GM19395 (cell line): ENCODE measurements around the gene SERF2.

ENCODE experiments used
- ATAC-seq: cut with Tn5 transposase; IDR thresholded peaks from one replicate; pipeline ENCODE4 v1.9.1; 2021; ENCODE audit warnings: mild to moderate bottlenecking, moderate library complexity; ENCODE audit not compliant: unreplicated experiment

The SERF2 gene

GRCh38 chr15:43791993-43792760 lies at the start of gene SERF2:
TSS of gene SERF2 (plus strand) at chr15:43792320. CDS start at chr15:43792377, 57 bp downstream.
- peak; percentile 81 for ATAC-seq

- ATAC-seq: peak; percentile 69
Observed at GRCh38 chr15:43746245-43746902, 45.7 kb upstream of the SERF2 start, which contains the start of gene PDIA3. TSS of gene PDIA3 (plus strand) at chr15:43746438. CDS start at chr15:43746540, 102 bp downstream.

- peak; percentile 18 for ATAC-seq
Observed at GRCh38 chr15:43746903-43747309, 45.2 kb upstream of the SERF2 start.

- ATAC-seq: no peak
Observed at GRCh38 chr15:43748376-43748775, 43.7 kb upstream of the SERF2 start.

GRCh38 chr15:43749690-43750345 lies 42.3 kb upstream of the SERF2 start:
- ATAC-seq: peak; percentile 59

GRCh38 chr15:43751885-43752284 lies 40.2 kb upstream of the SERF2 start:
- ATAC-seq: no peak

GRCh38 chr15:43762824-43763223 lies 29.3 kb upstream of the SERF2 start:
- no peak for ATAC-seq

- no peak for ATAC-seq
Observed at GRCh38 chr15:43763819-43764446, 28.2 kb upstream of the SERF2 start.

GRCh38 chr15:43769584-43770228 lies 22.4 kb upstream of the SERF2 start:
- no peak for ATAC-seq

- ATAC-seq: no peak
Observed at GRCh38 chr15:43771816-43772215, 20.3 kb upstream of the SERF2 start.

GRCh38 chr15:43772624-43773023 lies 19.5 kb upstream of the SERF2 start:
- no peak for ATAC-seq

GRCh38 chr15:43774062-43774461 lies 18.1 kb upstream of the SERF2 start:
- ATAC-seq: no peak

- ATAC-seq: no peak
Observed at GRCh38 chr15:43775411-43775965, 16.6 kb upstream of the SERF2 start.

GRCh38 chr15:43776101-43776717 lies 15.9 kb upstream of the SERF2 start:
- ATAC-seq: peak; percentile 67

- ATAC-seq: peak; percentile 41
Observed at GRCh38 chr15:43776718-43777266, 15.3 kb upstream of the SERF2 start, which contains the start of gene ELL3. TSS of gene ELL3 (minus strand) at chr15:43776966. CDS start at chr15:43776901, 65 bp downstream.

- ATAC-seq: peak; percentile 63
Observed at GRCh38 chr15:43777267-43777914, 14.7 kb upstream of the SERF2 start.

GRCh38 chr15:43779016-43779415 lies 13.1 kb upstream of the SERF2 start:
- no peak for ATAC-seq

- ATAC-seq: no peak
Observed at GRCh38 chr15:43789409-43789808, 2.7 kb upstream of the SERF2 start.
